ENCODE results near the gene STOX2.
A peak's percentile ranks its signal among the peaks of the same experiment; 100 is the strongest.

The STOX2 gene

GRCh38 chr4:183898456-183898855 is 6.7 kb upstream of the STOX2 start:
- no peak for DNase-seq

GRCh38 chr4:183903021-183903760 is 1.9 kb upstream of the STOX2 start:
- DNase-seq, result no peak

GRCh38 chr4:183905593-183906488 is 734 bp downstream of the STOX2 start:
- peak; percentile 35 for DNase-seq

GRCh38 chr4:183906489-183906738 is 1.3 kb downstream of the STOX2 start:
- DNase-seq, result peak; percentile 12

- peak; percentile 52 for DNase-seq
These were observed 1.9 kb downstream of the STOX2 start for GRCh38 chr4:183906739-183907651.

- no peak for DNase-seq
These were observed 3.0 kb downstream of the STOX2 start for GRCh38 chr4:183907871-183908683.

- no peak for DNase-seq
These were observed 4.1 kb downstream of the STOX2 start for GRCh38 chr4:183909187-183909586.

- no peak for DNase-seq
These were observed 4.7 kb downstream of the STOX2 start for GRCh38 chr4:183909801-183910200.

- DNase-seq, result no peak
These were observed 7.5 kb downstream of the STOX2 start for GRCh38 chr4:183912585-183912984.

- no peak for DNase-seq
These were observed 10.9 kb downstream of the STOX2 start for GRCh38 chr4:183915976-183916375.

- no peak for DNase-seq
These were observed 13.6 kb downstream of the STOX2 start for GRCh38 chr4:183918696-183919095.

GRCh38 chr4:183919141-183919540 is 14.0 kb downstream of the STOX2 start:
- no peak for DNase-seq

GRCh38 chr4:183920512-183920911 is 15.4 kb downstream of the STOX2 start:
- no peak for DNase-seq

GRCh38 chr4:183921335-183921734 is 16.2 kb downstream of the STOX2 start:
- DNase-seq, result no peak

GRCh38 chr4:183924362-183925044 is 19.4 kb downstream of the STOX2 start:
- no peak for DNase-seq

GRCh38 chr4:183926950-183927349 is 21.8 kb downstream of the STOX2 start:
- DNase-seq, result no peak

GRCh38 chr4:183932576-183932975 is 27.5 kb downstream of the STOX2 start:
- no peak for DNase-seq

- DNase-seq, result no peak
These were observed 29.7 kb downstream of the STOX2 start for GRCh38 chr4:183934761-183935160.

- DNase-seq, result no peak
These were observed 30.4 kb downstream of the STOX2 start for GRCh38 chr4:183935355-183936005.

- DNase-seq, result no peak
These were observed 30.9 kb downstream of the STOX2 start for GRCh38 chr4:183936047-183936446.

Data from COR-L47 (cell line).